Bronchial epithelial cell (primary cell): ENCODE data around the gene RPS6KA2. TPM values are rescaled to one million over a fixed set of nuclear protein-coding genes. Genes with fewer than 3 reads are reported as not detected.
A peak's percentile ranks its signal among the peaks of the same experiment; 100 is the strongest.

ENCODE experiments used
- DNase-seq: peaks from one replicate; pipeline ENCODE4 v3.0.0-alpha.2; 2010; ENCODE audit warnings: low read depth
- FAIRE-seq: peaks from 2 replicates; lab custom pipeline; 2011; peaks lifted over from hg19 to GRCh38; lab: Jason Lieb, UNC
- H3K27me3 ChIP-seq: 2 replicates; pipeline ENCODE4 v1.5.1; 2011; ENCODE audit warnings: low read length; ENCODE audit not compliant: control insufficient read depth, insufficient read depth
- H3K36me3 ChIP-seq: 2 replicates; pipeline ENCODE4 v1.5.1; 2011; ENCODE audit warnings: low read length; ENCODE audit not compliant: control insufficient read depth, insufficient read depth
- H3K4me3 ChIP-seq: 2 replicates; pipeline ENCODE4 v1.5.1; 2011; ENCODE audit warnings: mild to moderate bottlenecking, low read depth, low read length, control low read depth
- CTCF ChIP-seq: IDR thresholded peaks from 2 replicates; pipeline ENCODE4 v1.5.1; 2011; ENCODE audit warnings: mild to moderate bottlenecking, moderate library complexity, low read length, control low read depth, inconsistent platforms; ENCODE audit not compliant: insufficient read depth, severe bottlenecking
- total RNA-seq: library from RNA; depleted of rRNA; stranded (reverse); fragments of >200 nt; gene quantifications from 2 replicates; pipeline ENCODE4 v1.2.1, GENCODE V29; 2014

Gene RPS6KA2
- total RNA-seq, 1 donor from 2014 or later = 42.6 TPM

DNA sequence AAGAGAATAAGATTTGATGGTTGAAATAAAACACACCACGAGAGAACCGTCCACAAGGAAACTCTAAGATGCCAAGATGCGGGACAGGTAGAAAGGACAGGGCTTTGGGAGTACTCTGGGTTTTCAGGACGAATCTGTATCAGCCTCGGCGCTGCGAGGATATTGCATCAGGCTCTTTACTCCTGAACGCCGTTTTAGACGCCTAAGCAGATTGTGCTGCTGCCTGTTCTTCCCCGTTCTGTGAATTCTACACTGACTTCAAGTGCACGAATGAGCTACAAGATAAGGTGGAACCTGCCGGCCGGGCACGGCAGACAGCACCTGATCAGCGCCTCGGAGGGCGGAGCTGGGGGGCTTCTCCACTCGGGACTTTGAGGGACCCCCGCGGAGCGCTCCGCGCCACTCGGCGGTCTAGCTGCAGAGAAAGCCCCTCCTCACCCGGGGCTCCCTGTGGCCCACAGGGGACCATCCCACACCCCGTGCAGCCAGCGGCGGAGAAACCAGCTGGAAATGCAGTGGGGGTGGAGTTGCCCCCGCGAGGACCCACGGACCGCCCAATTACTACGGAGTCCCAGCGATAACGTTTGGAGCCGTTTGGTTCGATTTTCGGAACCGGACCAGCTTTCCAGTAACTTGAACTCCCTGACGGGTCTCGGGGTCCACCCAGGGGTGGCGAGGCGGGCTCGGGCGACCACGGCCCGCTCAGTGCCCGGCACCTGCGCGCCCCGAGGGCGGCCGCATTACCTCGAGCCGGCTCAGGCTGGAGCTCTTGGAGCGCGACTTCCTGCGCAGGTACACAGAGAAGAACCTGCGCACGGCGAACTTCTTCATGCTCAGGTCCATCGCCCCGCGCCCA lies 646 bp downstream of the RPS6KA2 start:
- H3K27me3 ChIP-seq = no peaks in the 10 kb centered on the region
- no peaks in the 10 kb centered on the region for H3K36me3 ChIP-seq

GRCh38 chr6:166625356-166625755 lies 1.7 kb downstream of the RPS6KA2 start:
- no peak for TF ChIP-seq CTCF
- Histone ChIP-seq H3K27me3 (no peaks in the 10 kb centered on the region), H3K36me3 (no peaks in the 10 kb centered on the region), H3K4me3 (peak overlapping the region; percentile 83)
- no peak for FAIRE-seq
- DNase-seq = no peak

More for the DNA sequence above, 646 bp downstream of the RPS6KA2 start:
- FAIRE-seq (no peak), DNase-seq (peak; percentile 50)
- H3K4me3 ChIP-seq = peak overlapping the region; percentile 83
- no peak for TF ChIP-seq CTCF

GRCh38 chr6:166624275-166624674 lies 2.8 kb downstream of the RPS6KA2 start:
- H3K27me3 ChIP-seq = no peaks in the 10 kb centered on the region
- DNase-seq (peak; percentile 55), FAIRE-seq (no peak)
- no peak overlapping the region for H3K4me3 ChIP-seq
- H3K36me3 ChIP-seq = no peaks in the 10 kb centered on the region
- no peak for TF ChIP-seq CTCF

DNA sequence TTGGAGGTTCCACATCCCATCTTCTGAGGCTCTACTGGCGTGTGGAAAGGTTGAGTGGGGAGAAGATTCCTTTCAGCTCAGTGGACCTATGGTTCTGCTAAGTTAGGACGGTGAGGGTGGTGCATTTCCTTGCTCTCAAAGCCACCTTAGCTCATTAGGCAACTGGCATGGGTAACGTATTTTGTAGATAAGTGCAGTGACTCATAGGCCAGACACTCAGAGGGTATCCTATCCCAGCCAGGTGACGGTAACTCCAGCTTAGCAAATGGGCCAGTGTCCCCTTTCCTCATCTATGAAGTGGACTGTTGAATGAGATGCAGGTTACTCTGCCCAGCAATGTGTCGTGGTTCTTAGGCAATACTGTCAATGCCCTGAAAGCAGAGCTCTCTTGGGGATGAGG lies 3.7 kb downstream of the RPS6KA2 start:
- Histone ChIP-seq H3K36me3 (peaks cover 3% of the 10 kb centered on the region), H3K4me3 (no peak overlapping the region), H3K27me3 (no peaks in the 10 kb centered on the region)
- FAIRE-seq (peak; percentile 75), DNase-seq (peak; percentile 74)
- no peak for TF ChIP-seq CTCF

DNA sequence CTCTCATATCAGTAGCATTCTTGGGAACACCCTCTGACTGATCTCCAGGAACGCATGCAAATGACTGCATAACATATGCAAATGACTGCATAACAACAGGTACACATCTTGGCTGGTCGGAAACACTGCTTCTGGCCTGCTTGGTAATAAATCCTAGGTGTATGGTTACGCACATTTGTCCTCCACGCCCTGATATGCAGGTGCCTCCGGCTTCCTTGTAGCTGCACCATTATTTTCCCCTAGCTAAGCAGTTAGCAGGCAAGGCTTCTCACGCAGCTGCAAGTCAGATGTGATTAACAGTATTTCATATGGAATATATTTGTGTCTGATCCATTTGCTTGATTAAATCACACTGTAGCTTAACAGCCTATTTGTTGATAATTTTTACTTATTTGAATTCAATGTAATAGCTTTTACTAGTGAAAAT lies 5.9 kb downstream of the RPS6KA2 start:
- no peaks in the 10 kb centered on the region for H3K27me3 ChIP-seq
- peaks cover 3% of the 10 kb centered on the region for H3K36me3 ChIP-seq
- DNase-seq (no peak), FAIRE-seq (no peak)
- TF ChIP-seq CTCF = no peak
- no peak overlapping the region for H3K4me3 ChIP-seq
